Activated CD4-positive, alpha-beta T cell treated with anti-CD3 and anti-CD28 coated beads for 4 hours (primary cell): ENCODE results near the gene BANF2.
"Not testable (repeated sequence)": the region's sequence is repeated elsewhere in the genome, so short reads cannot be mapped to it uniquely, and the experiment has no call there.

ENCODE experiments used
- DNase-seq, 2 donors: peaks; one replicate each; pipeline ENCODE4 v3.0.0-alpha.2; 2020

Gene BANF2

GRCh38 chr20:17683218-17684076, 16.3 kb upstream of the BANF2 start:
- DNase-seq = no peak

GRCh38 chr20:17684077-17684888, 15.5 kb upstream of the BANF2 start:
- no peak for DNase-seq

GRCh38 chr20:17685168-17685567, 14.6 kb upstream of the BANF2 start:
- no peak for DNase-seq

- no peak for DNase-seq
Measured at GRCh38 chr20:17687800-17688199, 12.0 kb upstream of the BANF2 start.

- no peak for DNase-seq
Measured at GRCh38 chr20:17688965-17689364, 10.8 kb upstream of the BANF2 start.

- no peak for DNase-seq
Measured at GRCh38 chr20:17690144-17690543, 9.6 kb upstream of the BANF2 start.

GRCh38 chr20:17691758-17692157, 8.0 kb upstream of the BANF2 start:
- no peak for DNase-seq

- DNase-seq = no peak
Measured at GRCh38 chr20:17693444-17694001, 6.2 kb upstream of the BANF2 start.

GRCh38 chr20:17694767-17695166, 5.0 kb upstream of the BANF2 start:
- no peak for DNase-seq

GRCh38 chr20:17696287-17696686, 3.5 kb upstream of the BANF2 start:
- no peak for DNase-seq

GRCh38 chr20:17697171-17697570, 2.6 kb upstream of the BANF2 start:
- no peak for DNase-seq

- no peak for DNase-seq
Measured at GRCh38 chr20:17698384-17698783, 1.4 kb upstream of the BANF2 start.

GRCh38 chr20:17700637-17701036, 871 bp downstream of the BANF2 start:
- no peak for DNase-seq

- no peak for DNase-seq
Measured at GRCh38 chr20:17701826-17702225, 2.1 kb downstream of the BANF2 start.

- DNase-seq = no peak
Measured at GRCh38 chr20:17704589-17705317, 5.0 kb downstream of the BANF2 start.

GRCh38 chr20:17705916-17706315, 6.2 kb downstream of the BANF2 start:
- no peak for DNase-seq

GRCh38 chr20:17706632-17707031, 6.9 kb downstream of the BANF2 start:
- no peak for DNase-seq

- not testable (repeated sequence) for DNase-seq
Measured at GRCh38 chr20:17707951-17708350, 8.2 kb downstream of the BANF2 start.

- no peak for DNase-seq
Measured at GRCh38 chr20:17708675-17709360, 9.1 kb downstream of the BANF2 start.

GRCh38 chr20:17709361-17710293, 9.9 kb downstream of the BANF2 start:
- no peak for DNase-seq
